PFSK-1 (cell line): Measurements from ENCODE around the gene SNX9.

Experiments
- FOXP2 ChIP-seq: optimal IDR thresholded peaks from 2 replicates; pipeline ENCODE3; 2011; ENCODE audit warnings: borderline replicate concordance, control low read depth, inconsistent platforms; ENCODE audit not compliant: insufficient read depth; ENCODE audit errors: extremely low read length, extremely low read depth
- POLR2AphosphoS5 ChIP-seq: IDR thresholded peaks from 2 replicates; pipeline ENCODE4 v1.6.1; 2012; ENCODE audit warnings: low read depth, mild to moderate bottlenecking, control low read depth, low read length, moderate library complexity
- REST ChIP-seq, 2 experiments: IDR thresholded peaks; 2 replicates each; pipeline versions ENCODE4 v1.6.1 to v1.8.0; 2011 to 2012; ENCODE audit warnings: low read depth in 2 of 2, low read length in 2 of 2, control low read depth in 1 of 2, inconsistent platforms in 1 of 2, mild to moderate bottlenecking in 1 of 2, moderate library complexity in 1 of 2; ENCODE audit not compliant: insufficient read depth in 1 of 2
- SIN3A ChIP-seq: IDR thresholded peaks from 2 replicates; pipeline ENCODE4 v1.6.1; 2012; ENCODE audit warnings: mild to moderate bottlenecking, low read length, moderate library complexity, borderline replicate concordance; ENCODE audit not compliant: insufficient read depth
- TAF1 ChIP-seq: IDR thresholded peaks from 2 replicates; pipeline ENCODE4 v1.6.1; 2012; ENCODE audit warnings: low read length, control low read depth, borderline replicate concordance; ENCODE audit not compliant: insufficient read depth

Gene SNX9

GRCh38 chr6:157860505-157860991 is 37.5 kb downstream of the SNX9 start:
- TF ChIP-seq REST (IDR thresholded peaks at IDR 0.05; ENCODE audit: insufficient read depth in 1 of 2, low read depth in 2 of 2, low read length in 2 of 2) (no peak), FOXP2 (no peak), SIN3A (no peak), TAF1 (no peak), POLR2AphosphoS5 (no peak)

- no peak for TF ChIP-seq POLR2AphosphoS5
- no peak for TF ChIP-seq REST (IDR thresholded peaks at IDR 0.05; ENCODE audit: insufficient read depth in 1 of 2, low read depth in 2 of 2, low read length in 2 of 2)
- TF ChIP-seq SIN3A: no peak
- no peak for TF ChIP-seq TAF1
Measured at GRCh38 chr6:157861184-157861583, 38.1 kb downstream of the SNX9 start.

- TF ChIP-seq SIN3A (no peak), POLR2AphosphoS5 (no peak), TAF1 (no peak), REST (IDR thresholded peaks at IDR 0.05; ENCODE audit: insufficient read depth in 1 of 2, low read depth in 2 of 2, low read length in 2 of 2) (no peak), FOXP2 (no peak)
Measured at GRCh38 chr6:157861814-157862213, 38.8 kb downstream of the SNX9 start.

- TF ChIP-seq SIN3A (no peak), TAF1 (no peak), FOXP2 (no peak), REST (IDR thresholded peaks at IDR 0.05; ENCODE audit: insufficient read depth in 1 of 2, low read depth in 2 of 2, low read length in 2 of 2) (no peak), POLR2AphosphoS5 (no peak)
Measured at GRCh38 chr6:157862706-157863105, 39.7 kb downstream of the SNX9 start.

- TF ChIP-seq FOXP2 (no peak), REST (IDR thresholded peaks at IDR 0.05; ENCODE audit: insufficient read depth in 1 of 2, low read depth in 2 of 2, low read length in 2 of 2) (no peak), SIN3A (no peak), POLR2AphosphoS5 (no peak), TAF1 (no peak)
Measured at GRCh38 chr6:157864185-157864761, 41.2 kb downstream of the SNX9 start.
